Left lung (tissue), 10 donors: Measurements from ENCODE around the gene SIK3. TPM values are rescaled to one million over a fixed set of nuclear protein-coding genes. Genes with fewer than 3 reads are reported as not detected.

Experiments
- ATAC-seq: fragments of 200-7000 bp; cut with Tn5 transposase; one replicate; pipeline ENCODE4 v1.9.1; 2020; ENCODE audit warnings: moderate library complexity
- DNase-seq, 4 donors: peaks; one replicate each; pipeline ENCODE4 v3.0.0-alpha.2; 2013 to 2020
- H3K27ac ChIP-seq, 2 donors: fragments of 200-600 bp; sonication (generic) in 1 of 2; one replicate each; pipeline versions ENCODE4 v1.5.0 to v1.8.0; 2020 to 2021
- H3K27me3 ChIP-seq, 2 donors: fragments of 200-600 bp; sonication (generic) in 1 of 2; one replicate each; pipeline versions ENCODE4 v1.5.0 to v1.8.0; 2020 to 2021
- H3K36me3 ChIP-seq, 2 donors: fragments of 200-600 bp; sonication (generic) in 1 of 2; one replicate each; pipeline versions ENCODE4 v1.5.0 to v1.8.0; 2020 to 2021
- H3K4me1 ChIP-seq, 2 donors: fragments of 200-600 bp; one replicate each; pipeline ENCODE4 v1.8.0; 2021
- H3K4me3 ChIP-seq, 2 donors: fragments of 200-600 bp; sonication (generic) in 1 of 2; one replicate each; pipeline versions ENCODE4 v1.5.0 to v1.8.0; 2020 to 2021; ENCODE audit warnings: mild to moderate bottlenecking in 1 of 2
- H3K9me3 ChIP-seq, 2 donors: fragments of 200-600 bp; sonication (generic) in 1 of 2; one replicate each; pipeline versions ENCODE4 v1.5.0 to v1.8.0; 2020 to 2021
- CTCF ChIP-seq, 2 donors: fragments of 200-600 bp; sonication (generic) in 1 of 2; IDR thresholded peaks; one replicate each; pipeline versions ENCODE4 v1.5.0 to v1.8.0; 2021; ENCODE audit warnings: antibody characterized with exemption in 2 of 2
- intact Hi-C, 2 donors: fragments of 100-400 bp; cut with DNase I; formaldehyde crosslinking; loops; one replicate each; pipeline versions ENCODE4 v1.11.2 to v1.14.2; 2022
- polyA plus RNA-seq, 6 donors: library from polyadenylated mRNA; unstranded; fragments of 120-200 nt; gene quantifications; one replicate each; pipeline ENCODE4 v1.2.1, GENCODE V29; 2013; ENCODE audit not compliant: insufficient read length in 6 of 6
- total RNA-seq, 2 donors: library from RNA; stranded (reverse); fragmentation: NEBNext Ultra II Directional; extraction: Animal tissue kit (Norgen Biotek cat#: 25700); gene quantifications; one replicate each; pipeline ENCODE4 v1.2.1, GENCODE V29; 2021
- donor health status: DM: no; HTN: yes; CAD: no.
- donor health status: DM: no; HTN: no; CAD: no.

SIK3 gene
- total and polyA plus RNA-seq, 8 donors: 28.0 to 49.6 (median 35.9) TPM

- TF ChIP-seq CTCF (IDR thresholded peaks at IDR 0.05): no peak
- ATAC-seq: peak; percentile 47
Observed at GRCh38 chr11:116984589-116984988, 113.6 kb downstream of the SIK3 start.

GRCh38 chr11:116984186-116984585 lies 114.0 kb downstream of the SIK3 start:
- ATAC-seq (no peak), DNase-seq (no peak)
- no peaks in the 10 kb centered on the region for H3K9me3 ChIP-seq
- H3K4me3 ChIP-seq: no peak overlapping the region
- TF ChIP-seq CTCF (IDR thresholded peaks at IDR 0.05): no peak
- peak overlapping the region; percentile 31 to 89 for H3K27ac ChIP-seq
- H3K4me1 ChIP-seq: peaks cover 17 to 99% of the 10 kb centered on the region in 2 donors
- no peaks in the 10 kb centered on the region for H3K27me3 ChIP-seq
- no peaks in the 10 kb centered on the region for H3K36me3 ChIP-seq
- intact Hi-C loops: no loop called here

More at GRCh38 chr11:116984589-116984988, 113.6 kb downstream of the SIK3 start:
- H3K4me3 ChIP-seq: no peak overlapping the region
- H3K27ac ChIP-seq: peak overlapping the region; percentile 31 to 89
- H3K4me1 ChIP-seq: peaks cover 17 to 100% of the 10 kb centered on the region in 2 donors
- intact Hi-C loops: no loop called here
- no peaks in the 10 kb centered on the region for H3K36me3 ChIP-seq
- no peaks in the 10 kb centered on the region for H3K9me3 ChIP-seq
- H3K27me3 ChIP-seq: no peaks in the 10 kb centered on the region
- no peak for DNase-seq

GRCh38 chr11:116981266-116981885 lies 116.9 kb downstream of the SIK3 start:
- DNase-seq (no peak), ATAC-seq (no peak)
- no peaks in the 10 kb centered on the region for H3K27me3 ChIP-seq
- no peaks in the 10 kb centered on the region for H3K9me3 ChIP-seq
- intact Hi-C loops: no loop called here
- peaks cover 20 to 71% of the 10 kb centered on the region in 2 donors for H3K4me1 ChIP-seq
- H3K27ac ChIP-seq: peak overlapping the region in 1 of 2 donors; percentile 83
- H3K4me3 ChIP-seq: no peak overlapping the region
- TF ChIP-seq CTCF (IDR thresholded peaks at IDR 0.05): no peak
- no peaks in the 10 kb centered on the region for H3K36me3 ChIP-seq

DNA sequence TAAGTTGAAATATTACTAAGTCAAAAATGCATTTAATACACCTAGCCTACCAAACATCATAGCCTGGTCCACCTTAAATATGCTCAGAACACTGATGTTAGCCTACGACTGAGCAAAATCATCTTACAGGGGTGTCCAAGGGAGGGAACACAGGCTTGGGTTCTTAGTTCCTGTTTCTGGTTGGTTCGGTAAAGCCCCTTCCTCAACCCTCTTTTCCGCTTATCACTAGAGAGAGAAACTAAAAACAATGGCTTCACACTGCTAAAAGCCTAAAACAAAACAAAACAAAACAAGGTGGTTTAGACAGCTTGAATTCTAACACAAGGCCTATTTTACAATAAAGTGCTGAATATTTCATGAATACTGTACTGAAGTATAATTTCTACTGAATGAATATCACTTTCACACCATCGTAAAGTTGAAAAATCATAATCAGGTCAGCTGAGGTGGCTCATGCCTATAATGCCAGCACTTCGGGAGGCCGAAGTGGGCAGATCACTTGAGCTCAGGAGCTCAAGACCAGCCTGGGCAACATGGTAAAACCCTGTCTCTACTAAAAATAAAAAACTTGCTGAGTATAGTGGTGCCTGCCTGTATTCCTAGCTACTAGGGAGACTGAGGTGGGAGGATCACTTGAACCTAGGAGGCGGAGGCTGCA lies 118.0 kb downstream of the SIK3 start:
- no peak for ATAC-seq
- peak overlapping the region in 1 of 2 donors; percentile 83 for H3K27ac ChIP-seq
- no peaks in the 10 kb centered on the region for H3K27me3 ChIP-seq
- no peak overlapping the region for H3K4me3 ChIP-seq
- intact Hi-C loops: no loop called here
- no peak for TF ChIP-seq CTCF (IDR thresholded peaks at IDR 0.05)
- no peaks in the 10 kb centered on the region for H3K9me3 ChIP-seq
- H3K36me3 ChIP-seq: no peaks in the 10 kb centered on the region
- peaks cover 14 to 60% of the 10 kb centered on the region in 2 donors for H3K4me1 ChIP-seq
- no peak for DNase-seq

DNA sequence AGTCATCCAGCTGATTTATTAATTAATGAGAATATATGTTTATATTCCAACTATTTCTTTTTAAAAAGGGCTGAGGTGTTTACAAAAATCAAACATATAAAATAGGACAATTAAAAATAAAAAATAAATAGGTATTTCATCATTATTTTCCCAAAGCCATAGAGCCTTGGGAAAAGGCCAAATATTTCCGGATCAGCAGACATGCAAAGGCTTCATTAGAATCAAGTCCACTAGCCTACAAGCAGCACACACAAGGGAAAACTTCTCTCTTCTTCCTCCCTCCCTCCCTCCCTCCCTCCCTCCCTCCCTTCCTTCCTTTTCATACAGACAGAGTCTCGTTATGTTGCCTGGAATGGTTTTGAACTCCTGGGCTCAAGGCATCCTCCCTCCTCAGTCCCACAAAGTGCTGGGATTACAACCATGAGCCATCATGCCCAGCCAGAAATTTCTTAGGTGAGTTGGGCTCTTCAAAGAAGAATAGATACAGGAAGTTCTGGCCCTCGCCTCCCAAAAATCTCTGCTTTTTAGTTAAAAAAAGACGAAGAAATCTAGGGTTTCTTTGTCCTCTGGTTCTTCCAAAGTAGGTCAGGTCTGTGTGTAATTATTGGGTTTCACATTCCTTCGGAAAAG lies 121.2 kb downstream of the SIK3 start:
- Histone ChIP-seq H3K4me3 (no peak overlapping the region), H3K36me3 (no peaks in the 10 kb centered on the region), H3K27ac (no peak overlapping the region), H3K4me1 (peaks cover 5 to 47% of the 10 kb centered on the region in 2 donors), H3K9me3 (no peaks in the 10 kb centered on the region), H3K27me3 (no peaks in the 10 kb centered on the region)
- intact Hi-C loops: no loop called here
- ATAC-seq (no peak), DNase-seq (no peak)
- TF ChIP-seq CTCF (IDR thresholded peaks at IDR 0.05): no peak
